ENCODE results near the gene CERS3.

CERS3 gene

DNA sequence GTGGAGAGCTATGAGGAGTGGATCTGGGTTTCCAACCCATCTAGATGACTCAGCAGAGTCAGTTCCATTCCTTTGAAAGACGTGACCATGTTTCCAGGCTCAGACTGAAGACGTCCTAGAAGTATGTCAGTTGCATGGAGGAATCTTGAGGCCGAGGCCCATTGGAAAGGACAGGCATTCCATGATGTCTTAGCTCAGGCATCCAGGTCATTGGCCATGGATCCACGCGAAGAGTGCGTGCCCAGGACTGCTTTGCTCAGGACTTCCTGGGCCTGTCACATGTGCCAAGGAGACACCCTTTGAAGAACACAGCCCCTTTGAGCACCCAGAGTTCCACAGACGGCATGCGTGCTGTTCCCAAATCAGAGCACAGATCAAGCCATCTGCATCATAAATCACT is 94.7 kb downstream of the CERS3 start:
- H3K4me3 ChIP-seq (ENCODE audit: low read depth in 1 of 2, low read length in 2 of 2): no peak overlapping the region
- H3K27ac ChIP-seq (ENCODE audit: low read length): no peak overlapping the region
- H3K79me2 ChIP-seq (ENCODE audit: insufficient read depth, low read length): no peaks in the 10 kb centered on the region
- H4K20me1 ChIP-seq (ENCODE audit: insufficient read depth, low read length): no peaks in the 10 kb centered on the region
- no peaks in the 10 kb centered on the region for H3K36me3 ChIP-seq (ENCODE audit: insufficient read depth, low read length)
- H2AFZ ChIP-seq (ENCODE audit: low read depth, low read length): no peak overlapping the region
- ATAC-seq (ENCODE audit: insufficient read depth, low read depth) (no peak), DNase-seq (no peak)
- no peaks in the 10 kb centered on the region for H3K27me3 ChIP-seq (ENCODE audit: insufficient read depth, low read length, poor library complexity)
- H3K4me2 ChIP-seq (ENCODE audit: insufficient read depth, low read length): no peak overlapping the region
- TF ChIP-seq EZH2 (IDR thresholded peaks at IDR 0.05; ENCODE audit: borderline replicate concordance, low read depth, low read length, severe bottlenecking) (no peak), CTCF (IDR thresholded peaks at IDR 0.05; ENCODE audit: borderline replicate concordance, extremely low read depth, low read length, poor library complexity, severe bottlenecking) (no peak)
- H3K9ac ChIP-seq (ENCODE audit: low read depth, low read length): no peak overlapping the region
- H3K9me3 ChIP-seq (ENCODE audit: insufficient read depth, low read length, severe bottlenecking): no peaks in the 10 kb centered on the region
- H3K4me1 ChIP-seq (ENCODE audit: insufficient read depth, low read length): no peaks in the 10 kb centered on the region

GRCh38 chr15:100433304-100433703 is 95.4 kb downstream of the CERS3 start:
- Histone ChIP-seq H3K4me3 (ENCODE audit: low read depth in 1 of 2, low read length in 2 of 2) (no peak overlapping the region), H3K4me1 (ENCODE audit: insufficient read depth, low read length) (no peaks in the 10 kb centered on the region), H3K36me3 (ENCODE audit: insufficient read depth, low read length) (no peaks in the 10 kb centered on the region), H3K9ac (ENCODE audit: low read depth, low read length) (no peak overlapping the region), H3K27ac (ENCODE audit: low read length) (no peak overlapping the region), H4K20me1 (ENCODE audit: insufficient read depth, low read length) (no peaks in the 10 kb centered on the region), H3K27me3 (ENCODE audit: insufficient read depth, low read length, poor library complexity) (no peaks in the 10 kb centered on the region), H3K79me2 (ENCODE audit: insufficient read depth, low read length) (no peaks in the 10 kb centered on the region), H3K9me3 (ENCODE audit: insufficient read depth, low read length, severe bottlenecking) (no peaks in the 10 kb centered on the region), H3K4me2 (ENCODE audit: insufficient read depth, low read length) (no peak overlapping the region), H2AFZ (ENCODE audit: low read depth, low read length) (no peak overlapping the region)
- ATAC-seq (ENCODE audit: insufficient read depth, low read depth) (no peak), DNase-seq (no peak)
- TF ChIP-seq EZH2 (IDR thresholded peaks at IDR 0.05; ENCODE audit: borderline replicate concordance, low read depth, low read length, severe bottlenecking): no peak
- no peak for TF ChIP-seq CTCF (IDR thresholded peaks at IDR 0.05; ENCODE audit: borderline replicate concordance, extremely low read depth, low read length, poor library complexity, severe bottlenecking)

DNA sequence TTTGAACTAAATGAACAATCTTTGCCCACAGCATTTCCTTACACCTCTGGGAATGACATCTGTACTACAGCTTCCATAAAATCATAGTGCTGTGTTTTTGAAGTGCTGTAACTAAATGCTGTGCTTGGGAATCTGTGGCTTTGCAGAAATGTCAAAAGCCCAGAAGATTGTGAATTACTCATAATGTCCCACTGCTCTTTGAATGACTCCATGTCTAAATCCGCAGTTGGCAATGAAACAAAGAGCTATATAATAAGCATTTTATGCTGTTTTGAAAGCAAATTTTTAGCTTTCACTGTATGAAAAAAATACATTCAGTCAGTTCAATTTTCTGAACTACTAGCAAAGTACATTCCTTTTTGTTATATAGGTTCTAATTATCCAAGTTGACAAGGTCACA is 98.3 kb downstream of the CERS3 start:
- DNase-seq: no peak
- Histone ChIP-seq H3K9me3 (ENCODE audit: insufficient read depth, low read length, severe bottlenecking) (no peaks in the 10 kb centered on the region), H3K4me2 (ENCODE audit: insufficient read depth, low read length) (no peak overlapping the region), H3K4me1 (ENCODE audit: insufficient read depth, low read length) (no peaks in the 10 kb centered on the region), H3K79me2 (ENCODE audit: insufficient read depth, low read length) (no peaks in the 10 kb centered on the region), H3K27ac (ENCODE audit: low read length) (no peak overlapping the region), H4K20me1 (ENCODE audit: insufficient read depth, low read length) (no peaks in the 10 kb centered on the region), H3K27me3 (ENCODE audit: insufficient read depth, low read length, poor library complexity) (no peaks in the 10 kb centered on the region), H3K36me3 (ENCODE audit: insufficient read depth, low read length) (no peaks in the 10 kb centered on the region), H3K4me3 (ENCODE audit: low read depth in 1 of 2, low read length in 2 of 2) (no peak overlapping the region), H3K9ac (ENCODE audit: low read depth, low read length) (no peak overlapping the region), H2AFZ (ENCODE audit: low read depth, low read length) (no peak overlapping the region)
- no peak for ATAC-seq (ENCODE audit: insufficient read depth, low read depth)
- TF ChIP-seq EZH2 (IDR thresholded peaks at IDR 0.05; ENCODE audit: borderline replicate concordance, low read depth, low read length, severe bottlenecking) (no peak), CTCF (IDR thresholded peaks at IDR 0.05; ENCODE audit: borderline replicate concordance, extremely low read depth, low read length, poor library complexity, severe bottlenecking) (no peak)

Data from DND-41 (cell line).